Nephron (organoid): ENCODE measurements around the gene PRKN.

Experiments used
- H3K27ac Mint-ChIP-seq, 3 experiments: 2 replicates each; pipeline ENCODE4 v1.8.0; 2020; ENCODE audit warnings: mixed read lengths in 3 of 3, mild to moderate bottlenecking in 2 of 3, moderate library complexity in 1 of 3
- H3K27me3 Mint-ChIP-seq: 2 replicates; pipeline ENCODE4 v1.8.0; 2021; ENCODE audit warnings: low read depth, mild to moderate bottlenecking, moderate library complexity, mixed read lengths
- H3K36me3 Mint-ChIP-seq: 2 replicates; pipeline ENCODE4 v1.8.0; 2020; ENCODE audit warnings: low read depth, mixed read lengths
- H3K4me1 Mint-ChIP-seq: 2 replicates; pipeline ENCODE4 v1.8.0; 2020; ENCODE audit warnings: mixed read lengths
- H3K4me3 Mint-ChIP-seq, 3 experiments: 2 replicates each; pipeline ENCODE4 v1.8.0; 2020; ENCODE audit warnings: mild to moderate bottlenecking in 3 of 3, mixed read lengths in 3 of 3, moderate library complexity in 2 of 3
- H3K9me3 Mint-ChIP-seq: 2 replicates; pipeline ENCODE4 v1.8.0; 2020; ENCODE audit warnings: mixed read lengths
- TF ChIP-seq, protein P1 (sequence below), 3 experiments: fragments of 200-600 bp; sonication (generic); IDR thresholded peaks; one replicate each; pipeline ENCODE4 v1.5.0; 2021; ENCODE audit warnings: antibody characterized with exemption in 3 of 3; ENCODE audit not compliant: unreplicated experiment in 3 of 3

The PRKN gene

DNA sequence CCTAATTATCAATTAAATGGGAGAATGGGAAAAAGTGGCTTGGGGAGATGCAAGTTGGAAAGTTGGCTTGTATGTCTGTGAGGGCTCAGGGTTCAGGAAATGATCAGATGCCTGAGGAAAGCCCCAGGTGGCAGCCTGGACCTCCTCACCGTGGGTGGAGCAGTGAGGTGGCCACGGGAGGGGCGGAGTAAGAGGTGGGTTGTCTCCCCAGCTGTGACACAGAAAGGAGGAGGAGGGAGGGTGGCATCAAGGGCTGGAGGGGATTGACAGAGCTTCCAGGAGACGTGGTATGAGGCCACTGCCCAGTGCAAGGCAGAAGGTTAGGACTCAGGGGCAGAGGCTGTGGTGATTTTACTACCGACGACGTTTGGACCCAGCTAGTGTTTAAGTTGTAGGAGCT lies 672.2 kb downstream of the PRKN start:
- peaks cover 10% of the 10 kb centered on the region for H3K4me1 Mint-ChIP-seq
- H3K4me3 Mint-ChIP-seq, result no peak overlapping the region
- no peak overlapping the region for H3K27ac Mint-ChIP-seq
- H3K27me3 Mint-ChIP-seq, result peaks cover 4% of the 10 kb centered on the region
- no peaks in the 10 kb centered on the region for H3K9me3 Mint-ChIP-seq
- TF ChIP-seq, protein P1, sequence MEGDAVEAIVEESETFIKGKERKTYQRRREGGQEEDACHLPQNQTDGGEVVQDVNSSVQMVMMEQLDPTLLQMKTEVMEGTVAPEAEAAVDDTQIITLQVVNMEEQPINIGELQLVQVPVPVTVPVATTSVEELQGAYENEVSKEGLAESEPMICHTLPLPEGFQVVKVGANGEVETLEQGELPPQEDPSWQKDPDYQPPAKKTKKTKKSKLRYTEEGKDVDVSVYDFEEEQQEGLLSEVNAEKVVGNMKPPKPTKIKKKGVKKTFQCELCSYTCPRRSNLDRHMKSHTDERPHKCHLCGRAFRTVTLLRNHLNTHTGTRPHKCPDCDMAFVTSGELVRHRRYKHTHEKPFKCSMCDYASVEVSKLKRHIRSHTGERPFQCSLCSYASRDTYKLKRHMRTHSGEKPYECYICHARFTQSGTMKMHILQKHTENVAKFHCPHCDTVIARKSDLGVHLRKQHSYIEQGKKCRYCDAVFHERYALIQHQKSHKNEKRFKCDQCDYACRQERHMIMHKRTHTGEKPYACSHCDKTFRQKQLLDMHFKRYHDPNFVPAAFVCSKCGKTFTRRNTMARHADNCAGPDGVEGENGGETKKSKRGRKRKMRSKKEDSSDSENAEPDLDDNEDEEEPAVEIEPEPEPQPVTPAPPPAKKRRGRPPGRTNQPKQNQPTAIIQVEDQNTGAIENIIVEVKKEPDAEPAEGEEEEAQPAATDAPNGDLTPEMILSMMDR (IDR thresholded peaks at IDR 0.05; ENCODE audit: unreplicated experiment in 3 of 3), result no peak
- no peaks in the 10 kb centered on the region for H3K36me3 Mint-ChIP-seq

DNA sequence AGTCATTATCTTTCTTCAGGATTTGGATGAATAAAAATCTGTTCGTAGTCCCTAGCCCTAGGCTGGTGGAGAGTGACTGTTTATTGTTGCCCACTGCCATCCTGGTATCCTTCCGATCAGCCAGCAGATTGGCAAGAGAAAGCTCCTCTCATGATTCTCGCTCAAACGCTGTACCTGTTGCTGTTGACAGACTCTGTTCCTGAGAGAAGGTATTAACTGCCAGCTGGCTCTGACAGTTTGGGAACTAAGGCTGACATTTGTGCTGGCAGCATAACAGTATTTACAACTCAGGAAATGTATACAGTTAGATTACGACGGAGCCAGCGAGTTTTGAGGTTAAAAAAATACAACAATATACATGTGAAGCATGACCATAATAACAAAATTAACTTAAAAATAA lies 674.5 kb downstream of the PRKN start:
- Mint-ChIP-seq H3K36me3 (no peaks in the 10 kb centered on the region), H3K4me1 (peaks cover 10% of the 10 kb centered on the region), H3K27me3 (peaks cover 4% of the 10 kb centered on the region), H3K4me3 (no peak overlapping the region), H3K9me3 (no peaks in the 10 kb centered on the region), H3K27ac (no peak overlapping the region)
- TF ChIP-seq, protein P1 (IDR thresholded peaks at IDR 0.05; ENCODE audit: unreplicated experiment in 3 of 3), result no peak

DNA sequence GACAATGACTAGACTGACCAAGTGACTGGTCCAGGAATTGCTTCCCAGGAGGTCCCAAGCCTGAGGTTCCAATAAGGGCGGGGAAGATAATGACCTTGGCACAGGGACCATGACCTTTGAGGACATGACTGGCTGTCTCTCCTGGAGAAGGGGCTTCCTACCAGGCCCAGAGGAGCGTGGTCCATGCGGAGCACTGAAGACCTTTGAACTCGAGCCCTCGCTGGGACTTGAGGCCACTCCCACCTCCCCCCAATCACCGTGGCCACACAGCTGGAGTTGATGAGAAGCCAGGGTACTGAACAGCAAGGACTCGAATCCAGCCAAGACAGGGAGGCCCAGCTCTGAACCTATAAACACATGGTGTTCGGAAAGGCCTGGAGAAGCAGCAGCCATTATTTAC lies 677.0 kb downstream of the PRKN start:
- TF ChIP-seq, protein P1 (IDR thresholded peaks at IDR 0.05; ENCODE audit: unreplicated experiment in 3 of 3), result no peak
- Mint-ChIP-seq H3K36me3 (no peaks in the 10 kb centered on the region), H3K4me3 (no peak overlapping the region), H3K27ac (no peak overlapping the region), H3K9me3 (no peaks in the 10 kb centered on the region), H3K4me1 (no peaks in the 10 kb centered on the region), H3K27me3 (no peaks in the 10 kb centered on the region)

DNA sequence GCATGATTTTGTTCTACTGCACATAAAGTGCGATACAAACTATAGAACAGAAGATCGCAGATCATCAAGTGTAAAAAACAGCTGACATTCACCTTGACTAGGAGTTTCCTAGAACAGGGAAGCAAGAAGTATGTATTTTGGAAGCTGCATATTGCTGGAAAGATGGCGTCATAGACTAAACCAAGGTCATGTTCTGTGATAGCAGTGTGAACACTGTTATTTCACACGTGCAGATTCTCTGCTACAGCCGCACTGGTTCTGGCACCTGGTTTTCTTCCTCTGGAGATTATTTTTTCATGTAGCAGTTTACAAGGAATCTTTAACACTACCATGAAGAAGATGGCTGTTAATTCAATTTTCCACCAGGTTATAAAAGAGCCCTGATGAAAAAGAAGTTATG lies 681.2 kb downstream of the PRKN start:
- no peak overlapping the region for H3K27ac Mint-ChIP-seq
- TF ChIP-seq, protein P1 (IDR thresholded peaks at IDR 0.05; ENCODE audit: unreplicated experiment in 3 of 3), result no peak

DNA sequence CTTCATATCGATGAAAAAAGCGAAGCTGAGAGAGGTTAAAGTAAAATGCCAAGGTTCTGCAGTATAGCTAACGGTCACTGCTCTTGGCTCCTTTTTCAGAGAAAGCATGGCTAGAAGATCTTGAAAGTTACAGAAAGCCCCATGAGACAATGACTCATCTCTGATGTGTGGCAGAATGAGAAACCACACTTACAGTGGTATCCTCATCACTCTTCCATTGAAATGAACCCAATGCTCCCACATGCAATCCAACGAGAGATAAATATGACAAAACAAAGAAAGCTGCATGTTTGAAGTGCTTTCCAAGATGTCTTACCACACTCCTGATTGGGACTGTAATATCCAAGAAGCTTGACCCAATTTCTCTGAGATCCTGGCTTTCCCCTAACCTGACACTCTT lies 694.9 kb downstream of the PRKN start:
- no peak overlapping the region for H3K27ac Mint-ChIP-seq
- H3K27me3 Mint-ChIP-seq, result no peaks in the 10 kb centered on the region
- TF ChIP-seq, protein P1 (IDR thresholded peaks at IDR 0.05; ENCODE audit: unreplicated experiment in 3 of 3), result no peak
- H3K36me3 Mint-ChIP-seq, result no peaks in the 10 kb centered on the region
- no peaks in the 10 kb centered on the region for H3K9me3 Mint-ChIP-seq
- no peaks in the 10 kb centered on the region for H3K4me1 Mint-ChIP-seq
- H3K4me3 Mint-ChIP-seq, result no peak overlapping the region

More for the DNA sequence above, 681.2 kb downstream of the PRKN start:
- H3K27me3 Mint-ChIP-seq, result no peaks in the 10 kb centered on the region
- no peak overlapping the region for H3K4me3 Mint-ChIP-seq
- H3K4me1 Mint-ChIP-seq, result no peaks in the 10 kb centered on the region
- no peaks in the 10 kb centered on the region for H3K36me3 Mint-ChIP-seq
- H3K9me3 Mint-ChIP-seq, result no peaks in the 10 kb centered on the region

DNA sequence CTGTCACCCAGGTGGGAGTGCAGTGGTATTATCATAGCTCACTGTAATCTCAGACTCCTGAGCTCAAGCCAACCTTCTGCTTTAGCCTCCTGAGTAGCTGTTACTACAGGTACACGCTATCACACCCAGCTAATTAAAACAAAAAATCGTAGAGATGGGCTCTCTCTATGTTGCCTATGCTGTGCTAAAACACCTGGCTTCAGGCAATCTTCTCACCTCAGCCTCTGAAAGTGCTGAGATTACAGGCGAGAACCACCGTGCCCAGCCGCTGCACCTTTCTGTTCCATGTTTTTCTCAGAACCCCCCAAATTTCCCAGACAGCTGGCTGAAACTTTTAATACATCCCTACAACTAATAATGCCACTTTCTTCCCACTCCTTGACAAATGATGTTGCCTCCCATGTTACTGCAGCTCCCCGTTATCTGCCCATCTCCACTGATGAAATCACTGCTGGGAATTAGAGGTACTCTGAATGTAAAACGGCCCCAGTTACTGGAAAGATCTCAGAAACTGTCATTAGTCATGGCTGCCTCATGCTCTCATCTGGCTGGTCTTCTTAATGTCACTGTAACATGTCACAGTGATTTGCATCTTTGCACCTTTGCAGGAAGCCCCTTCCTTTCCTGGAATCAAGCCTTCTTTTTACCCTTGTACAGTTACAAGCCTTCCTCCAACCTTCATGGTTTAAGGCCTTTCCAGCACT lies 697.5 kb downstream of the PRKN start:
- Mint-ChIP-seq H3K27ac (no peak overlapping the region), H3K36me3 (no peaks in the 10 kb centered on the region), H3K4me3 (no peak overlapping the region), H3K27me3 (no peaks in the 10 kb centered on the region), H3K4me1 (no peaks in the 10 kb centered on the region), H3K9me3 (no peaks in the 10 kb centered on the region)
- TF ChIP-seq, protein P1 (IDR thresholded peaks at IDR 0.05; ENCODE audit: unreplicated experiment in 3 of 3), result no peak
